ENCODE data around the gene CADPS2. TPM values are rescaled to one million over a fixed set of nuclear protein-coding genes. Genes with fewer than 3 reads are reported as not detected.

The CADPS2 gene
- total RNA-seq, 2 donors from 2014 or later, result 12.1 to 13.0 TPM

DNA sequence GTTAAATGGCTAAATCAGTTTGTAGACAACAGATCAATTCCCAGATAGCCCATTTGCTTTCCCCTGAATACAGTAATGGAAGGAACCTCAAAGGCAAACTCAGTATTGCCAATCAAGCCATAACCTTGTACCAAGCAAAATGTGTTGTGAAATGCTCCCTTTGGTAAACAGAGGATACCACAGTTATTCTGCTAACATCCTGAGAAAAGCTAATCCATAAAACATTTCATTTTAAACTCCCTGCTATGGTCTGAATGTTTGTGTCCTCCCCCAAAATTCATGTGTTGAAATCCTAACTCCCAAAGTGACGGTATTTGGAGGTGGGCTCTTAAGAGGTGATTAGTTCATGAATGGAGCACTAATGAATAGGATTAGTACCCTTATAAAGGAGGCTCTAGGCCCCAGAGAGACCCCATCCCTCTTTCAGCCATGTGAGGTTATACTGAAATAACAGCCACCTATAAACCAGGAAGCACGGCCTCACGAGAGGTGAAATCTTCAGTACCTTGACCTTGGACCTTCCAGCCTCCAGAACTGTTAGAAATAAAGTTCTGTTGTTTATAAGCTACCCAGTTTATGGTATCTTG, 94.2 kb downstream of the CADPS2 start:
- DNase-seq, result no peak
- ATAC-seq, result no peak

DNA sequence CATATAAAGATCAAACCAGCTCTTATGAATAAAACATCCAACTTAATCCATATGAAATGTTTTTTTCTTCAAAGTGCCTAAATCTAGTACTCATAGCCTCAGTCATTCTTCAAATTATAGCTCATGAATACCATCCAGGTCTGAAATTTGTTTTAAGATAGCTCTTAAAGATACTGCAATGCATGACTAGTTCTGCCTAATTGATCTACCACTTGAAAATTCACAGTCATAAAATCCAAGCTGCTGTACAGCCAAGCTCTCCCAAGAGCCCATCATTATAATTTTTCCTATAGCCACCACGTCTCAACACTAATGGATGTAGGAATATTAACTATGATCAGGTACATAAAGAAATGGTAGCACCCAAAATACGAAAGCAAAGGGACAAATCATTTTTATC, 95.7 kb downstream of the CADPS2 start:
- intact Hi-C loops (cut with DNase I, micrococcal nuclease), result no loop called here
- DNase-seq (no peak), ATAC-seq (no peak)

More for the DNA sequence above, 94.2 kb downstream of the CADPS2 start:
- intact Hi-C loops (cut with DNase I, micrococcal nuclease), result no loop called here

DNA sequence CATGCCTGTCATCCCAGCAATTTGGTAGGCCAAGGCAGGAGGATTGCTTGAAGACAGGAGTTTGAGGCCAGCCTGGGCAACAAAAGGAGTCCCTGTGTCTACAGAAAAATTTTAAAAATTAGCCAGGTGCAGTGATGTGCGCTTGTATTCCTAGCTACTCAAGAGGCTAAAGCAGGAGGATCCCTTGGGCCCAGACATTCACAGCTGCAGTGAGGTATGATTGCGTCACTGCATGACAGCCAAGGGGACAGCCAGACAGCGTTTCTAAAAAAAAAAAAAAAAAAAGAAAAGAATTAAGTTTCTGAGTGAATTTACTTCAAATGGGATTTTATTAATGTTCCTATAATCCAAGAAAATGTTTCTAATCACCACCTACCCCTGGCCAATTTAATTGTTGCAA, 96.1 kb downstream of the CADPS2 start:
- DNase-seq (no peak), ATAC-seq (no peak)
- intact Hi-C loops (cut with DNase I, micrococcal nuclease), result no loop called here

DNA sequence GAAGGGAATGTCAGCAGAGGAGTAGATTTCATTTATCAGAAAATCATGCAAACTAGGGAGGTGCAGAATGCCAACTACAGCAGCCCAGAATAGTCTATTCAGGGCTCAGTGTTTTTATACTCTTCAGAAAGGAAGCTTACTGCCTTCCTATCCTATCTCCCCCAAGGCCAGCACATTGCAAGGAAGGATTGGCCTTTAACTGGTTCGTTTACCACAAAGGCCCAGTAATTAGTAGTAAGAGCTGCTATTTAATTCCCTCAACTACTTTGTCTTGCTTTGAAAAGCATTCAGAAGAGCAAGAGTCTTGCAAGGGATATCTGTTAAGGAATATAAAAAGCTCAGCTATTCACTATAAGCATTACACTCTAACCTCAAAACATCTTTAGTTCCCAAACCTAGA, 97.1 kb downstream of the CADPS2 start:
- no peak for DNase-seq
- intact Hi-C loops (cut with DNase I, micrococcal nuclease), result no loop called here
- no peak for ATAC-seq

- intact Hi-C loops (cut with DNase I, micrococcal nuclease), result no loop called here
- no peak for DNase-seq
- no peak for ATAC-seq
Observed at GRCh38 chr7:122770686-122771335, 115.4 kb downstream of the CADPS2 start.

DNA sequence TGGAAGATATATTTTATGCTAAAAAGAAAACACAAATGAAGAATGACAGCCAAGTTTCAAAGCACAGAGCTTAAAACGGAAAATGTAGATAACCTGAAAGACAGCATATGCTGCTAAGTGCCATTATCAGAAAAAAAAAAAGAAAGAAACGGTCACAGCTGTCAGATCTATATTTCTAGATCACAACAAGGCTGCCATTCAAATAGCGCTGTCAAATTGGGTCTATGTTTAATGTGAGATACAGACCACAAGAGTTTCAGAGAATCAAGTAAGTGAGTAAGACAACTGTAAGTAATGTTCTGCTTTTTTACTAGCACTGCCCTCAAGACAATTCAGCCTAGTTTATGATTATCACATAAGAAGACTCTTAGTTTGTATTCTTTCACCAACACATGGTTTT, 117.4 kb downstream of the CADPS2 start:
- intact Hi-C loops (cut with DNase I, micrococcal nuclease), result no loop called here
- no peak for ATAC-seq

GRCh38 chr7:122767339-122767738, 118.9 kb downstream of the CADPS2 start:
- ATAC-seq (no peak), DNase-seq (no peak)

More for the DNA sequence above, 117.4 kb downstream of the CADPS2 start:
- no peak for DNase-seq

DNA sequence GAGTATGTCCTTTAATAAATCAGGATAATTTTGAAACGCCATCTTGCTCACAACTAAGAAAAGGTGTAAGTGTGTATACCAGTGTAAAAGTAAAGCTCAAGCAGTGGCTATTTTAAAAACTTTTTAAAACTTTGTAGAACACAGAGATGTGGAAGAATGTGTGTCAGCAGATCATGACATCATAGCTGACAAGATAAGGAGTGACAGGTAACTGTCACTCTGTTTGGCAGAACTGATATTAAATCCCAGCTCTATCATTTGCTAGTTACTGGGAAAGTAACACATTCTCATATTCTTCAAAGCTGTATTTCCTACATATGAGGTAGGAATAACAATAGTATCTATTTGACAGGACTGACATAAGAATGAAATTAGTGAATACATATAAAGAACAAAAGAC, 119.7 kb downstream of the CADPS2 start:
- no peak for DNase-seq
- ATAC-seq, result no peak
- intact Hi-C loops (cut with DNase I, micrococcal nuclease), result no loop called here

More at GRCh38 chr7:122767339-122767738, 118.9 kb downstream of the CADPS2 start:
- intact Hi-C loops (cut with DNase I, micrococcal nuclease), result no loop called here

GRCh38 chr7:122764902-122765301, 121.4 kb downstream of the CADPS2 start:
- no peak for DNase-seq
- intact Hi-C loops (cut with DNase I, micrococcal nuclease), result no loop called here
- no peak for ATAC-seq

DNA sequence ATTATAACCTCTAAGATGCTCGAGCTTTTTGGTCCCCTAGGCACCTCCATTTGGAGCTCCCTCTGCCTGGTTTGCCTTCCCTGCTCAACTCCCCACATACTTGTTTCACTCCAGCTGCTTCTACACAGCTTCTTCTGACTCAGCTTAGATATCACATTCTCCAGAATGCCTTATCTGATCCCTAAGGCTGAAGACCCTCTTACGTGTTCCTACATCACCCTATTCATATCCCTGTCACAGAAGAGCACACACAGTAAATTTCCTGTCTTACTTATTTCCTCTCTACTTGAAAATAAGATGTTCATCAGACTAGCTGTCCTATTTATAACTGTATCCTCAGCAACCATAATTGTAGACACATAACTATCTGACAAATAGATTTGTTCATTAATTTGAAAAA, 122.2 kb downstream of the CADPS2 start:
- intact Hi-C loops (cut with DNase I, micrococcal nuclease), result no loop called here
- DNase-seq (no peak), ATAC-seq (no peak)

- no peak for DNase-seq
- no peak for ATAC-seq
- intact Hi-C loops (cut with DNase I, micrococcal nuclease), result no loop called here
Observed at GRCh38 chr7:122762071-122762470, 124.2 kb downstream of the CADPS2 start.

DNA sequence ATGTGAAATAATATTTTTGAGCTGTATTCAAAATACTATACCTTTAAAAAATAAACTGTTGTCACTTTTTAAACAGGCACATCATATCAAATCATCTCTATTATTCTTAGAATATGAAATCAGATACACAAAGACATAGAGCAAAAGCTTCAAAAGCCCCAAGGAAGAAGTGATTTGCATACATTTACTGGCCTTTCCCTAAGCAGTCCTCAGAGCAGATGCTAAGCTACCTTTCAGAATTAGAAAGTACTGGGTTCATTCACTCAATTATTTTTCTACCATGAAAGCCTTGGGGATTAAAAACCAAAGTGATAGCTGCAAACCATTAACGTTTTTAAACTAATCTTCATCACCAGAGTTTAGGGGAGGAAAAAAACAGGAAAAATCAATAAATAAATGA, 127.8 kb downstream of the CADPS2 start:
- DNase-seq, result no peak
- no peak for ATAC-seq
- intact Hi-C loops (cut with DNase I, micrococcal nuclease), result no loop called here

DNA sequence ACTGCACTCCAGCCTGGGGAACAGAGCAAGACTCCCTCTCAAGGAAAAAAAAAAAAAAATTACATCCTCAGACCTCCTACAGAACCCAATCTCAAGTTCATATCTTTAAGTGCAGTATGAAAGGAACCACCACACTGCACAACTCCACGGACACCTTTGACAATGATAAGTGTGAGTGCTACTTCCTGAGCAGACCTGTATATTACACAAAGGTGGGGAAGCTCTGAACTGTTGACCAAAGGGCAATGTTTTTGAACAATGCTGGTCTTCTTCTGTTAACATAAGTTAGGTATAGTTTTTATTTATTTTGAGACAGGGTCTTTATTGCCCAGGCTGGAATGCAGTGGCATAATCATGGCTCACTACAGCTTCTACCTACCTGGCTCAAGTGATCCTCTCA, 129.4 kb downstream of the CADPS2 start:
- intact Hi-C loops (cut with DNase I, micrococcal nuclease), result no loop called here
- DNase-seq (no peak), ATAC-seq (no peak)

GRCh38 chr7:122755696-122756095, 130.6 kb downstream of the CADPS2 start:
- no peak for ATAC-seq
- intact Hi-C loops (cut with DNase I, micrococcal nuclease), result no loop called here
- no peak for DNase-seq

GRCh38 chr7:122752583-122752982, 133.7 kb downstream of the CADPS2 start:
- DNase-seq, result no peak
- intact Hi-C loops (cut with DNase I, micrococcal nuclease), result no loop called here
- no peak for ATAC-seq

DNA sequence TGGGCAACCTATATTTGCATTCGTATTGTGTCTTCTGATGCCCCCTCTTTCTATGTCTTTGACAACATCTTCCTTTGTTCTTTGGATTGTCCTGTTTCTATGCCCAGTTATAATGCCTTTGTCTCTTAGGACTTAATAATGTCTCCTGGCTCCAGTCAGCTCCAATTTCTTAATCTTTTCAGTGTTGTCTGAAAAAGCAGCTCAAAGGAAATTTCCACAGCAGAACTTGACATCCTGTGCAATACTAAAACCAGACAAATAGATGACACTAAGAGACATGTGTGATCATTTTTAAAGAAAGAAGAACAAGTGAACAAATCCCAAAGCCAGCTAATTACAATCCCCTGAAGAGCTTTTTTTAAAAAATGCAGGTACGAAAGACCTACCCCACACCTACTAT, 135.9 kb downstream of the CADPS2 start:
- no peak for ATAC-seq
- no peak for DNase-seq
- intact Hi-C loops (cut with DNase I, micrococcal nuclease), result no loop called here

DNA sequence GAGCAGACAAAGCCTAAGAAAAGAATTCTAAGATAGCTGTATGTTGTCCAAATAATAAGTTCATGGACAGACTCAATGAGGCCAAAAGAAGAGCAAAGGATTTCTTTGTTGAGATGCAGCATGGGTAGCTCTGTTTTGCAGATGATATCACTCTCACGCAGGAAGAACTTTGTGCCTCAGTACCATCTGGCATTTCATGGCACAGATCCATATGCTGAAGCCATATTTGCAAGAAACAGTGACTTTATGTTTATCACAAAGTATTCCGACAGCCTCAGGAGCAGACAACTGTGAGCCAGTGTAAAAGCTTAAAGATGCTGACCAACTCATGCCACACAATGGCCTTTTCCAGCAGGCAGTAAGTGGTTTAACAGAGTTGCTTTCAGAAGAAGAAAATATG, 138.1 kb downstream of the CADPS2 start:
- ATAC-seq, result no peak
- intact Hi-C loops (cut with DNase I, micrococcal nuclease), result no loop called here
- DNase-seq, result no peak

- ATAC-seq, result no peak
- DNase-seq, result no peak
- intact Hi-C loops (cut with DNase I, micrococcal nuclease), result no loop called here
Observed at GRCh38 chr7:122746948-122747347, 139.3 kb downstream of the CADPS2 start.

DNA sequence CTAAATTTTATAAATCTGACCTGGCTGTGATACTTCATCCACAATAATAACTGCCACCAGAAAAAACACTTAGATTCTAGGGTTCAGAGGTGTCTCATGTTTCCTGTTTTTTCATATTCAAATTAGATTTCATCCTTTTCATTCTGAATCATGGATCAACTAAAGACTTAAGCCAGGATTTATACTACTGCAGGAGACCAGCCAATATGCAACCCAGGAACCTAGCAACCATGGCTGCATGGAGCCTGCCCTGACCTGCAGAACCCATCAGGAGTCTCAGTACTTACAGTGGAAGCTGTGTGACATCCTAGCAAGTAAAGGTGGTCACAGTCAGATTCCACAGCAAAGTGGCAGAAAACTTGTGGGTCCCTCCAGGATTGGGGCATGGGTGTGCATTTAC, 143.0 kb downstream of the CADPS2 start:
- DNase-seq (no peak), ATAC-seq (no peak)
- intact Hi-C loops (cut with DNase I, micrococcal nuclease), result no loop called here

- intact Hi-C loops (cut with DNase I, micrococcal nuclease), result no loop called here
- no peak for DNase-seq
- ATAC-seq, result no peak
Observed at GRCh38 chr7:122738947-122739346, 147.3 kb downstream of the CADPS2 start.

- no peak for ATAC-seq
- intact Hi-C loops (cut with DNase I, micrococcal nuclease), result no loop called here
- DNase-seq, result no peak
Observed at GRCh38 chr7:122736183-122736582, 150.1 kb downstream of the CADPS2 start.
